Ishikawa (cell line): Measurements from ENCODE around the gene CYP20A1.

Source experiments
- CEBPB ChIP-seq: IDR thresholded peaks from 2 replicates; pipeline ENCODE4 v1.6.1; 2012
- CREB1 ChIP-seq: IDR thresholded peaks from 2 replicates; pipeline ENCODE4 v1.6.1; 2012; ENCODE audit warnings: low read depth
- EGR1 ChIP-seq: IDR thresholded peaks from 2 replicates; pipeline ENCODE4 v1.6.1; 2012
- EP300 ChIP-seq: IDR thresholded peaks from 2 replicates; pipeline ENCODE4 v1.6.1; 2012; ENCODE audit warnings: borderline replicate concordance
- FOXM1 ChIP-seq: IDR thresholded peaks from 2 replicates; pipeline ENCODE4 v1.6.1; 2012; ENCODE audit warnings: low read depth, borderline replicate concordance
- MAX ChIP-seq: IDR thresholded peaks from 2 replicates; pipeline ENCODE4 v1.6.1; 2012
- NFIC ChIP-seq: IDR thresholded peaks from 2 replicates; pipeline ENCODE4 v1.6.1; 2012
- RAD21 ChIP-seq: IDR thresholded peaks from 2 replicates; pipeline ENCODE4 v1.6.1; 2012; ENCODE audit warnings: low read depth
- REST ChIP-seq: IDR thresholded peaks from 2 replicates; pipeline ENCODE4 v1.6.1; 2012; ENCODE audit warnings: low read depth, mild to moderate bottlenecking
- TAF1 ChIP-seq: IDR thresholded peaks from 2 replicates; pipeline ENCODE4 v1.6.1; 2012; ENCODE audit warnings: low read depth, mild to moderate bottlenecking
- TCF12 ChIP-seq: IDR thresholded peaks from 2 replicates; pipeline ENCODE4 v1.6.1; 2012; ENCODE audit warnings: low read depth
- TEAD4 ChIP-seq: IDR thresholded peaks from 2 replicates; pipeline ENCODE4 v1.6.1; 2012
- USF1 ChIP-seq: IDR thresholded peaks from 2 replicates; pipeline ENCODE4 v1.6.1; 2012
- YY1 ChIP-seq: IDR thresholded peaks from 2 replicates; pipeline ENCODE4 v1.6.1; 2012; ENCODE audit warnings: low read depth
- ZBTB7A ChIP-seq: IDR thresholded peaks from 2 replicates; pipeline ENCODE4 v1.6.1; 2012; ENCODE audit warnings: low read depth

The CYP20A1 gene

DNA sequence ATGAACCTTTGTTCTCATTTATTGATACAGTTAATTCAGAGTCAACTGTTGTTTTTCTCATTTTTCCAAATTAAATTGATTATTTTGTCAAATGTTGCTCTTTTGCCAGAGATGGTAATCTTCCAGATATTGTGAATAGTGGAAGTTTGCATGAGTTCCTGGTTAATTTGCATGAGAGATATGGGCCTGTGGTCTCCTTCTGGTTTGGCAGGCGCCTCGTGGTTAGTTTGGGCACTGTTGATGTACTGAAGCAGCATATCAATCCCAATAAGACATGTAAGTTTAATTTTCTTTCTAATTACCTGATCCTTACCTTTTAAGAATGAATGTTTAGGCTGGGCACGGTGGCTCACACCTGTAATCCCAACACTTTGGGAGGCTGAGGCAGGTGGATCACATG, 7.8 kb downstream of the CYP20A1 start:
- no peak for TF ChIP-seq EP300

DNA sequence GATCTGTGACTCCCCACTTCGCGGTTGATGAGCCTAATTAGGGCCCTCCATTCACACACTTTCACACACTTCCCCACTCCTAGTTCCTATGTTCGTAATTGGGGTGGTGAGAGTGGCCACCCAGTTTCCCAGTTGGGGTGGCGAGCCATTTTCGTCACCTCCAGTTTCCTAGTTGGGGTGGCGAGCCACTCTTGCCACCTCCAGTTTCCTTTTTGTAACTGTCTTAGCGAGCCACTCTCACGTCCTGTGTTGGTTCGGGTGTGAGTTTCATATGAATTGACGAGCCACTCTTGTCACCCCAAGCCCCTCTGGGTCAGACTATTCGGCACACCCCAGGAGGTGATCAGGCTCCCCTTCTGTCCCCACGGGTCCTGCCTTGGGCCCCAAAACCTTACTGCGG, 14.0 kb downstream of the CYP20A1 start:
- TF ChIP-seq RAD21 = no peak
- TF ChIP-seq YY1 = no peak
- TF ChIP-seq CREB1 = no peak
- no peak for TF ChIP-seq NFIC
- no peak for TF ChIP-seq TCF12
- no peak for TF ChIP-seq EGR1
- no peak for TF ChIP-seq EP300
- no peak for TF ChIP-seq TAF1
- no peak for TF ChIP-seq ZBTB7A
- TF ChIP-seq USF1 = no peak
- no peak for TF ChIP-seq TEAD4
- no peak for TF ChIP-seq CEBPB

GRCh38 chr2:203261326-203262159, 22.7 kb downstream of the CYP20A1 start:
- TF ChIP-seq TCF12 (no peak), CEBPB (no peak), EGR1 (no peak), YY1 (no peak), MAX (no peak), TAF1 (no peak), RAD21 (no peak), FOXM1 (no peak), EP300 (no peak), CREB1 (no peak), TEAD4 (no peak), NFIC (no peak), ZBTB7A (no peak)

- TF ChIP-seq NFIC = no peak
- TF ChIP-seq EGR1 = no peak
- no peak for TF ChIP-seq ZBTB7A
- TF ChIP-seq REST = no peak
- no peak for TF ChIP-seq EP300
- no peak for TF ChIP-seq MAX
- TF ChIP-seq USF1 = no peak
- TF ChIP-seq TEAD4 = no peak
- TF ChIP-seq RAD21 = no peak
- TF ChIP-seq YY1 = no peak
- no peak for TF ChIP-seq FOXM1
- no peak for TF ChIP-seq TAF1
- TF ChIP-seq CREB1 = no peak
- no peak for TF ChIP-seq CEBPB
- no peak for TF ChIP-seq TCF12
Measured at GRCh38 chr2:203279288-203279687, 40.5 kb downstream of the CYP20A1 start.

- TF ChIP-seq MAX = no peak
Measured at GRCh38 chr2:203280428-203281064, 41.7 kb downstream of the CYP20A1 start.

GRCh38 chr2:203282101-203282500, 43.3 kb downstream of the CYP20A1 start:
- TF ChIP-seq REST = no peak
- no peak for TF ChIP-seq TEAD4
- no peak for TF ChIP-seq YY1
- TF ChIP-seq ZBTB7A = no peak
- no peak for TF ChIP-seq TCF12
